Brain microvascular endothelial cell (primary cell): ENCODE results near the gene GCH1.
"Not testable (repeated sequence)": the region's sequence is repeated elsewhere in the genome, so short reads cannot be mapped to it uniquely, and the experiment has no call there.

Experiments
- DNase-seq: peaks from one replicate; pipeline ENCODE4 v3.0.0-alpha.2; 2020
- H3K27ac ChIP-seq: fragments of 250-450 bp; sonication (Bioruptor Pico); 2 replicates; pipeline ENCODE4 v1.5.1; 2020; ENCODE audit warnings: mild to moderate bottlenecking, moderate library complexity
- H3K27me3 ChIP-seq: fragments of 250-450 bp; sonication (Bioruptor Pico); replicated peaks from 2 replicates; pipeline ENCODE4 v1.5.1; 2020; ENCODE audit warnings: mild to moderate bottlenecking
- H3K36me3 ChIP-seq: fragments of 250-450 bp; sonication (Bioruptor Pico); replicated peaks from 2 replicates; pipeline ENCODE4 v1.5.1; 2020; ENCODE audit warnings: mild to moderate bottlenecking
- H3K4me3 ChIP-seq: 2 replicates; pipeline ENCODE4 v1.5.1; 2011; ENCODE audit warnings: low read depth, mild to moderate bottlenecking, control low read depth, low read length, moderate library complexity
- in situ Hi-C: cut with HindIII; loops from 2 replicates; pipeline ENCODE4 v1.10.0; 2017; ENCODE audit warnings: low sequenced_read_pairs, low pct_ligation_motif_present
- TF ChIP-seq, protein P1 (sequence below): IDR thresholded peaks from 2 replicates; pipeline ENCODE4 v1.5.1; 2011; ENCODE audit warnings: low read depth, mild to moderate bottlenecking, moderate library complexity, low read length, control low read depth, inconsistent platforms; ENCODE audit errors: missing control alignments

GCH1 gene

DNA sequence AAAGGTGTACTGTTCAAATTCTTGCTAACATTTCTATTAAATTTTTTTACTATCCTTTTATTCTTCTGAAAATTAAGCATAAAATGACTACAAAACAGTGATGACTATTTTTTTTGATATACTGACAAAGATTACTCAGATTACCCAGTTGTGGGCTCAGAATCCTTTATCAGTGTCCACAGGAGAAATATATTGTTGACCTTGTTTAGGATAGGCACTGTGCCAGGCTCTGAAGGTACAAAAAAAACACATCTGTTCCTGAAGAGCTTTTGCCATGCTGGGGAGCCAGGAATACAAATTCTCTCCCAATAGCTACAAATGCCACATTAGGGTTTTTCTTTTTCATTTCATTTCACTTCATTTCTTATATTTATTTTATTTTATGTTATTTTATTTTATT is 26.9 kb upstream of the GCH1 start:
- TF ChIP-seq, protein P1, sequence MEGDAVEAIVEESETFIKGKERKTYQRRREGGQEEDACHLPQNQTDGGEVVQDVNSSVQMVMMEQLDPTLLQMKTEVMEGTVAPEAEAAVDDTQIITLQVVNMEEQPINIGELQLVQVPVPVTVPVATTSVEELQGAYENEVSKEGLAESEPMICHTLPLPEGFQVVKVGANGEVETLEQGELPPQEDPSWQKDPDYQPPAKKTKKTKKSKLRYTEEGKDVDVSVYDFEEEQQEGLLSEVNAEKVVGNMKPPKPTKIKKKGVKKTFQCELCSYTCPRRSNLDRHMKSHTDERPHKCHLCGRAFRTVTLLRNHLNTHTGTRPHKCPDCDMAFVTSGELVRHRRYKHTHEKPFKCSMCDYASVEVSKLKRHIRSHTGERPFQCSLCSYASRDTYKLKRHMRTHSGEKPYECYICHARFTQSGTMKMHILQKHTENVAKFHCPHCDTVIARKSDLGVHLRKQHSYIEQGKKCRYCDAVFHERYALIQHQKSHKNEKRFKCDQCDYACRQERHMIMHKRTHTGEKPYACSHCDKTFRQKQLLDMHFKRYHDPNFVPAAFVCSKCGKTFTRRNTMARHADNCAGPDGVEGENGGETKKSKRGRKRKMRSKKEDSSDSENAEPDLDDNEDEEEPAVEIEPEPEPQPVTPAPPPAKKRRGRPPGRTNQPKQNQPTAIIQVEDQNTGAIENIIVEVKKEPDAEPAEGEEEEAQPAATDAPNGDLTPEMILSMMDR: no peak
- Histone ChIP-seq H3K36me3 (no peaks in the 10 kb centered on the region), H3K27ac (no peak overlapping the region), H3K4me3 (no peak overlapping the region), H3K27me3 (no peaks in the 10 kb centered on the region)
- in situ Hi-C loops: no loop called here
- DNase-seq: no peak

DNA sequence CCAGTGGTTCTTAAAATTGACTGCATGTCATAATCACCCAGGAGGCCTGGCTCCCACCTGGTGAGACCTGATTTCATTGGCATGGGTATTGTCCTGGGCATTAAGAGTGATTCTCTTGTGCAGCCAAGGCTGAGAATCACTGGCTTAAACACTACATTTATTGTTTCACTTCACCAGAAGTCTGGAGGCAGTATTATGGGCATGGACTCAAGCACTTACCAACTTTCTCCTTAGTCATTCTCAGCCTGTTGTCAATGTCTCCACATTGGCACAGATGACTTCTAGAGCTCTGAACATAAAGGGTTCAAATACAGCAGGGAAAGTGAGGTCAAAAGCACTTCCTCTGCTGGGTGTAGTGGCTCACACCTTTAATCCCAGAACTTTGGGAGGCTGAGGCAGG is 25.6 kb upstream of the GCH1 start:
- Histone ChIP-seq H3K27me3 (no peaks in the 10 kb centered on the region), H3K36me3 (no peaks in the 10 kb centered on the region), H3K4me3 (no peak overlapping the region), H3K27ac (no peak overlapping the region)
- DNase-seq: no peak
- in situ Hi-C loops: no loop called here
- TF ChIP-seq, protein P1: no peak

DNA sequence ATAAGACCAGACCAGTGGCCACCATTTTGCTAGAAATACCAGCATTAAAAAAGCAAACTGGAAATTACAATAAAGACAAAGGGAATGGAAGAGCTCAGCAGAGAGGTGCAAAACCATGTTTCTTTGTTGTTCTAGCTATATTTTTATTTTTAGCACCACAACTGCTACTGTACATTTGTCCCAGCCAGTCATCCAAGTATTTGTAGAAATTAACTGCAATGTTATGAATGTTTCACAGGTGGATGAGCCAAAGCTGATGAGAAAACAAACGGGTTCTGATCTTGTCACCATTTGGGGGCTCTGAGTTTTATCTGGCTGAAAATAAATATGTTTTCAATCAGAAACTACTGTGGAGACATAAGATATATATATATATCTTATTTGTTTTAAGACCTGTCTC is 24.9 kb upstream of the GCH1 start:
- no peak for DNase-seq
- TF ChIP-seq, protein P1: no peak
- in situ Hi-C loops: no loop called here
- no peaks in the 10 kb centered on the region for H3K36me3 ChIP-seq
- no peak overlapping the region for H3K4me3 ChIP-seq
- no peaks in the 10 kb centered on the region for H3K27me3 ChIP-seq
- H3K27ac ChIP-seq: no peak overlapping the region

DNA sequence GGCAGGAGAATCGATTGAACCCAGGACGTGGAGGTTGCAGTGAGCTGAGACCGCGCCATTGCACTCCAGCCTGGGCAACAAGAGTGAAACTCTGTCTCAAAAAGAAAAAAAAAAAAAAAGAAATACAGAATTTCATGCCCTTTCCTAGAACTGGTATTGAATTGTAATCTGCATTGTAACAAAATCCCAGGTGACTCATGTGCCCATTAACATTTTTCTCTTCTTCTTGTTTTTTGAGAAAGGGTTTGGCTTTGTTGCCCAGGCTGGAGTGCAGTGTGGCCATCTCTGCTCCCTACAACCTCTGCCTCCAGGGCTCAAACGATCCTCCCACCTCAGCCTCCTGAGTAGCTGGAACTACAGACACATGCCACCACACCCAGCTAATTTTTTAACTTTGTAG is 23.9 kb upstream of the GCH1 start:
- in situ Hi-C loops, H3K27ac ChIP-seq: not testable (repeated sequence)

DNA sequence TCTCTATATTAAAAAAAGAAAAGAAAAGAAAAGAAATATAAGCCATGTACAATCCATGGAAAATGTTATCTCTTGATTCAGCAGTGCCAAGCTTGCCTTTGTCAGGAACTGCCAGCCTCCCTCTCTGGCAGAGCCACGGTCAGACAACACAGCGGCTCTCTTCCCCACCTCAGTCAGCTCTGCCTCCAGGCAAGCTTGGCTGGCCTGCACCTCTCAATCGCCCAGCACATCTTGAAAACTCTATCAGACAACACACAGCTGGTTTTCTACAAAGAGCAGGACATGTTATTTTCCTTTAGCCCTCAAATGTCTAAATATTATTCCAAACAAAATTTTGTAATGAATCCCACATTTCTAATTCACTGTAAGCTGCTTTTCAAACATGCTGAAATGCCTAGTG is 20.0 kb upstream of the GCH1 start:
- Histone ChIP-seq H3K27ac (no peak overlapping the region), H3K27me3 (no peaks in the 10 kb centered on the region), H3K4me3 (no peak overlapping the region), H3K36me3 (no peaks in the 10 kb centered on the region)
- DNase-seq: no peak
- in situ Hi-C loops: no loop called here
- TF ChIP-seq, protein P1: no peak

More for the DNA sequence above, 23.9 kb upstream of the GCH1 start:
- H3K36me3 ChIP-seq, H3K4me3 ChIP-seq, DNase-seq, H3K27me3 ChIP-seq: not testable (repeated sequence)

DNA sequence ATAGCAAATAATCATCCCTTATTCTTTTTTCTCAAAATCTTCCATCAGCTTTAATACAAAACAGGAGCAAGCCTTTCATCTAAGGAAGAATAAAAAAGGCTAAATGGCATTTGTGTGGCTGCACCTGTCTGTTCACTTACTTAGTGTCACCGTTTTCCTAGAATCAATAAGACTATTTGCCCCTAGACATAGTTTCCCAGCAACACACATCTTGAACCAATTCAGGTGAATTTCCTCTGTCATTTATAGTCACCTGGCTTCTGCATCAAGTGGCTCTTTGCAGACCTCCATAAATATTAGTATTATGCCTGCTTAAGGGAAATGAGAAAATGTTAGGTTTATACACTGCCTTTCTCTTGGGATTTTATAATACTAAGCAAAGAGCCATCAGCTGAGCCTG is 17.4 kb upstream of the GCH1 start:
- no peak overlapping the region for H3K4me3 ChIP-seq
- H3K36me3 ChIP-seq: no peaks in the 10 kb centered on the region
- in situ Hi-C loops: no loop called here
- no peak overlapping the region for H3K27ac ChIP-seq
- DNase-seq: no peak
- TF ChIP-seq, protein P1: no peak
- H3K27me3 ChIP-seq: no peaks in the 10 kb centered on the region

DNA sequence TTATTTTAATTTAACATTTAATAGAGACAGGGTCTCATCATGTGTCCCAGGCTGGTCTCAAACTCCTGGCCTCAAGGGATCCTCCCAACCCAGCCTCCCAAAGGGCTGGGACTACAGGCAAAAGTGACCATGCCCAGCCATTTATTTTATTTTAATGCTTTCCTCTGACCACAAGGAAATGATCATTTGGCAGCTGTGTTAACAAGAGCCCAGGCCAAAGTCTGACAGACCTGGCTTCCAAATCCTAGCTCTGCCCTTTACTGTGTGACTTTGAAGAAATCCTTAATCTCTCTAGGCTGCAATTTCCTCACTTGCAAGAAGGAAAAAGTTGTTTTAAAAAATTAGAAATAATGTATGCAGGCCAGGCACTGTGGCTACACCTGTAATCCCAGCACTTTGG is 16.7 kb upstream of the GCH1 start:
- Histone ChIP-seq H3K36me3 (no peaks in the 10 kb centered on the region), H3K4me3 (no peak overlapping the region), H3K27me3 (no peaks in the 10 kb centered on the region), H3K27ac (no peak overlapping the region)
- TF ChIP-seq, protein P1: no peak
- no peak for DNase-seq
- in situ Hi-C loops: no loop called here
